ENCODE results near the gene LAMC1. TPM values are rescaled to one million over a fixed set of nuclear protein-coding genes. Genes with fewer than 3 reads are reported as not detected.

The LAMC1 gene
- total and polyA plus RNA-seq, 12 donors = 12.3 to 110 (median 75.9) TPM

- intact Hi-C loops (cut with DNase I) = no loop called here
- TF ChIP-seq POLR2A (IDR thresholded peaks at IDR 0.05) (no peak), CTCF (IDR thresholded peaks at IDR 0.05) (no peak)
- 17 to 37% (median 24%) methylated on average over 3 of the region's 3 CpGs for WGBS, 4 donors
Measured at GRCh38 chr1:183180218-183180617, 157.0 kb downstream of the LAMC1 start.

GRCh38 chr1:183180634-183181056 lies 157.4 kb downstream of the LAMC1 start:
- Histone ChIP-seq H3K9me3 (replicated peaks in 1 of 3) (no peaks in the 10 kb centered on the region), H3K4me1 (replicated peaks in 1 of 2) (no peaks in the 10 kb centered on the region), H3K27ac (no peak overlapping the region), H3K4me3 (no peak overlapping the region), H3K27me3 (peaks cover 2% of the 10 kb centered on the region), H3K36me3 (replicated peaks in 1 of 2) (no peaks in the 10 kb centered on the region)
- 67 to 82% (median 74%) methylated on average over 3 of the region's 3 CpGs for WGBS, 4 donors
- intact Hi-C loops (cut with DNase I) = no loop called here
- TF ChIP-seq POLR2A (IDR thresholded peaks at IDR 0.05) (no peak), CTCF (IDR thresholded peaks at IDR 0.05) (no peak)
- no peak for DNase-seq

More at GRCh38 chr1:183180218-183180617, 157.0 kb downstream of the LAMC1 start:
- Histone ChIP-seq H3K27ac (no peak overlapping the region), H3K27me3 (no peaks in the 10 kb centered on the region), H3K36me3 (replicated peaks in 1 of 2) (no peaks in the 10 kb centered on the region), H3K9me3 (replicated peaks in 1 of 3) (no peaks in the 10 kb centered on the region), H3K4me3 (no peak overlapping the region), H3K4me1 (replicated peaks in 1 of 2) (no peaks in the 10 kb centered on the region)
- peak; percentile 11 to 58 (median 20) for DNase-seq

GRCh38 chr1:183185941-183186490 lies 162.8 kb downstream of the LAMC1 start, which contains the start of gene LAMC2:
Gene LAMC2 (plus strand): TSS chr1:183186264. CDS start chr1:183186353, 89 bp downstream.
- DNase-seq = peak in 5 of 7 donors; percentile 18 to 39 (median 22)
- Histone ChIP-seq H3K4me3 (peak within 1 kb of the TSS in 1 of 4 donors; percentile 44), H3K4me1 (replicated peaks in 1 of 2) (no peaks in the 10 kb centered on the region), H3K27ac (no peak within 1 kb of the TSS), H3K36me3 (replicated peaks in 1 of 2) (no peaks in the 10 kb centered on the region), H3K9me3 (replicated peaks in 1 of 3) (no peaks in the 10 kb centered on the region), H3K27me3 (peaks cover 13% of the 10 kb centered on the region)
- whole genome bisulfite sequencing, 4 donors = 5 to 13% (median 8%) methylated on average over 6 to 30 of the region's 30 CpGs
- intact Hi-C loops (cut with DNase I) = no loop called here
- TF ChIP-seq CTCF (IDR thresholded peaks at IDR 0.05) (peak in 2 of 6 experiments; percentile 8 to 20), POLR2A (IDR thresholded peaks at IDR 0.05) (no peak)

GRCh38 chr1:183186841-183187240 lies 163.6 kb downstream of the LAMC1 start:
- no peaks in the 10 kb centered on the region for H3K36me3 ChIP-seq (replicated peaks in 1 of 2)
- H3K4me3 ChIP-seq = no peak overlapping the region
- no peak for DNase-seq
- intact Hi-C loops (cut with DNase I) = no loop called here
- H3K4me1 ChIP-seq (replicated peaks in 1 of 2) = no peaks in the 10 kb centered on the region
- H3K27ac ChIP-seq = no peak overlapping the region
- H3K27me3 ChIP-seq = peaks cover 13% of the 10 kb centered on the region
- 75 to 88% (median 81%) methylated on average over 4 of the region's 4 CpGs for WGBS, 4 donors
- H3K9me3 ChIP-seq (replicated peaks in 1 of 3) = no peaks in the 10 kb centered on the region
- no peak for TF ChIP-seq POLR2A (IDR thresholded peaks at IDR 0.05)
- TF ChIP-seq CTCF (IDR thresholded peaks at IDR 0.05) = no peak
